Neural cell (in vitro differentiated cells): ENCODE measurements around the gene NR2E1. TPM values are rescaled to one million over a fixed set of nuclear protein-coding genes. Genes with fewer than 3 reads are reported as not detected.

Source experiments
- H2AFZ ChIP-seq: fragments of 200-600, 300-800 bp; sonication (generic), shearing (Covaris generic); 2 replicates; pipeline ENCODE4 v1.6.0; 2014; ENCODE audit warnings: low read depth, mild to moderate bottlenecking, antibody characterized with exemption, low read length, moderate library complexity
- H3F3A ChIP-seq: fragments of 200-600 bp; shearing (Covaris generic); 2 replicates; pipeline ENCODE4 v1.6.1; 2016; ENCODE audit warnings: mild to moderate bottlenecking, moderate library complexity, mixed read lengths, antibody characterized with exemption, low read length; ENCODE audit not compliant: insufficient read depth, poor library complexity, severe bottlenecking
- H3K27ac ChIP-seq: fragments of 200-600, 300-800 bp; sonication (generic), shearing (Covaris generic); 2 replicates; pipeline ENCODE4 v1.5.1; 2014; ENCODE audit warnings: mild to moderate bottlenecking, low read length, moderate library complexity
- H3K27me3 ChIP-seq: fragments of 300-800, 200-600 bp; sonication (generic), shearing (Covaris generic); 2 replicates; pipeline ENCODE4 v1.6.0; 2014; ENCODE audit warnings: mild to moderate bottlenecking, low read depth, low read length, moderate library complexity; ENCODE audit not compliant: insufficient read depth
- H3K36me3 ChIP-seq: fragments of 300-800, 200-600 bp; sonication (generic), shearing (Covaris generic); 2 replicates; pipeline ENCODE4 v1.5.1; 2014; ENCODE audit warnings: mild to moderate bottlenecking, antibody characterized with exemption, low read length, moderate library complexity; ENCODE audit not compliant: insufficient read depth
- H3K4me2 ChIP-seq: fragments of 300-800, 200-600 bp; sonication (generic), shearing (Covaris generic); 2 replicates; pipeline ENCODE4 v1.6.0; 2014; ENCODE audit warnings: mild to moderate bottlenecking, low read length
- H3K4me3 ChIP-seq: fragments of 300-800, 200-600 bp; sonication (generic), shearing (Covaris generic); 2 replicates; pipeline ENCODE4 v1.5.1; 2014; ENCODE audit warnings: mild to moderate bottlenecking, low read length, moderate library complexity
- H3K79me2 ChIP-seq: fragments of 200-600 bp; shearing (Covaris generic); replicated peaks from 2 replicates; pipeline ENCODE4 v1.6.0; 2014; ENCODE audit warnings: mild to moderate bottlenecking, low read length, moderate library complexity; ENCODE audit not compliant: insufficient read depth
- H3K9ac ChIP-seq: fragments of 300-800, 200-600 bp; sonication (generic), shearing (Covaris generic); 2 replicates; pipeline ENCODE4 v1.6.1; 2016; ENCODE audit warnings: mild to moderate bottlenecking, low read length, mixed read lengths
- H3K9me2 ChIP-seq: fragments of 200-600 bp; shearing (Covaris generic); 2 replicates; pipeline ENCODE4 v1.6.1; 2016; ENCODE audit warnings: mild to moderate bottlenecking, low read length, mixed read lengths; ENCODE audit not compliant: insufficient read depth
- H3K9me3 ChIP-seq: fragments of 200-600, 300-800 bp; sonication (generic), shearing (Covaris generic); 2 replicates; pipeline ENCODE4 v1.6.1; 2016; ENCODE audit warnings: mild to moderate bottlenecking, mixed run types, low read length, moderate library complexity, mixed read lengths
- H4K20me1 ChIP-seq: fragments of 200-600 bp; shearing (Covaris generic); 2 replicates; pipeline ENCODE4 v1.6.1; 2016; ENCODE audit warnings: mild to moderate bottlenecking, mixed run types; ENCODE audit not compliant: insufficient read depth
- EP300 ChIP-seq: fragments of 450-650 bp; conservative IDR thresholded peaks from 2 replicates; pipeline ENCODE4 v1.6.1; 2014; ENCODE audit warnings: antibody characterized with exemption, mild to moderate bottlenecking, moderate library complexity; ENCODE audit not compliant: poor library complexity, severe bottlenecking
- EZH2 ChIP-seq: fragments of 200-600, 300-800 bp; shearing (Covaris generic), sonication (generic); IDR thresholded peaks from 2 replicates; pipeline ENCODE4 v1.6.1; 2014; ENCODE audit warnings: antibody characterized with exemption, low read length, borderline replicate concordance, mild to moderate bottlenecking; ENCODE audit not compliant: insufficient read depth, poor library complexity, severe bottlenecking
- MXI1 ChIP-seq: fragments of 450-650 bp; conservative IDR thresholded peaks from 2 replicates; pipeline ENCODE4 v1.6.1; 2014; ENCODE audit warnings: antibody characterized with exemption, mild to moderate bottlenecking; ENCODE audit not compliant: poor library complexity, severe bottlenecking
- POLR2AphosphoS5 ChIP-seq: IDR thresholded peaks from 2 replicates; pipeline ENCODE4 v1.6.1; 2012
- RAD21 ChIP-seq: fragments of 450-650 bp; conservative IDR thresholded peaks from 2 replicates; pipeline ENCODE4 v1.6.1; 2014; ENCODE audit warnings: antibody characterized with exemption, mild to moderate bottlenecking, moderate library complexity
- REST ChIP-seq: IDR thresholded peaks from 2 replicates; pipeline ENCODE4 v1.6.1; 2012; ENCODE audit warnings: borderline replicate concordance
- SMC3 ChIP-seq: fragments of 450-650 bp; conservative IDR thresholded peaks from 2 replicates; pipeline ENCODE4 v1.6.1; 2014; ENCODE audit warnings: antibody characterized with exemption, mild to moderate bottlenecking, moderate library complexity; ENCODE audit not compliant: poor library complexity
- TAF1 ChIP-seq: IDR thresholded peaks from 2 replicates; pipeline ENCODE4 v1.6.1; 2012; ENCODE audit warnings: low read depth
- polyA plus RNA-seq: library from polyadenylated mRNA; depleted of rRNA; stranded (reverse); fragments of >200 nt; gene quantifications from 2 replicates; pipeline ENCODE4 v1.2.3, GENCODE V29; 2014
- TF ChIP-seq, protein P1 (sequence below): fragments of 450-650 bp; IDR thresholded peaks from 2 replicates; pipeline ENCODE4 v1.5.1; 2014; ENCODE audit warnings: antibody characterized with exemption, mild to moderate bottlenecking, moderate library complexity; ENCODE audit not compliant: poor library complexity, severe bottlenecking

The NR2E1 gene
- polyA plus RNA-seq, 1 donor from 2014 or later = 1.3 TPM

- no peak overlapping the region for H2AFZ ChIP-seq
- no peak overlapping the region for H3K4me3 ChIP-seq
- no peaks in the 10 kb centered on the region for H3K36me3 ChIP-seq
- H3K9me3 ChIP-seq = no peaks in the 10 kb centered on the region
- no peak overlapping the region for H3K4me2 ChIP-seq
- no peak overlapping the region for H3K9ac ChIP-seq
- H3F3A ChIP-seq = no peaks in the 10 kb centered on the region
- no peaks in the 10 kb centered on the region for H3K79me2 ChIP-seq
- H3K9me2 ChIP-seq = no peaks in the 10 kb centered on the region
- no peak for TF ChIP-seq MXI1
- TF ChIP-seq POLR2AphosphoS5 = no peak
- no peak for TF ChIP-seq RAD21
- no peak for TF ChIP-seq EZH2
- TF ChIP-seq, protein P1, sequence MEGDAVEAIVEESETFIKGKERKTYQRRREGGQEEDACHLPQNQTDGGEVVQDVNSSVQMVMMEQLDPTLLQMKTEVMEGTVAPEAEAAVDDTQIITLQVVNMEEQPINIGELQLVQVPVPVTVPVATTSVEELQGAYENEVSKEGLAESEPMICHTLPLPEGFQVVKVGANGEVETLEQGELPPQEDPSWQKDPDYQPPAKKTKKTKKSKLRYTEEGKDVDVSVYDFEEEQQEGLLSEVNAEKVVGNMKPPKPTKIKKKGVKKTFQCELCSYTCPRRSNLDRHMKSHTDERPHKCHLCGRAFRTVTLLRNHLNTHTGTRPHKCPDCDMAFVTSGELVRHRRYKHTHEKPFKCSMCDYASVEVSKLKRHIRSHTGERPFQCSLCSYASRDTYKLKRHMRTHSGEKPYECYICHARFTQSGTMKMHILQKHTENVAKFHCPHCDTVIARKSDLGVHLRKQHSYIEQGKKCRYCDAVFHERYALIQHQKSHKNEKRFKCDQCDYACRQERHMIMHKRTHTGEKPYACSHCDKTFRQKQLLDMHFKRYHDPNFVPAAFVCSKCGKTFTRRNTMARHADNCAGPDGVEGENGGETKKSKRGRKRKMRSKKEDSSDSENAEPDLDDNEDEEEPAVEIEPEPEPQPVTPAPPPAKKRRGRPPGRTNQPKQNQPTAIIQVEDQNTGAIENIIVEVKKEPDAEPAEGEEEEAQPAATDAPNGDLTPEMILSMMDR = no peak
- TF ChIP-seq TAF1 = no peak
- TF ChIP-seq SMC3 = no peak
- no peak for TF ChIP-seq EP300
- TF ChIP-seq REST = no peak
- H3K27ac ChIP-seq = no peak overlapping the region
- H3K27me3 ChIP-seq = no peaks in the 10 kb centered on the region
- no peaks in the 10 kb centered on the region for H4K20me1 ChIP-seq
These were observed 28.7 kb downstream of the NR2E1 start for GRCh38 chr6:108194503-108194902.

DNA sequence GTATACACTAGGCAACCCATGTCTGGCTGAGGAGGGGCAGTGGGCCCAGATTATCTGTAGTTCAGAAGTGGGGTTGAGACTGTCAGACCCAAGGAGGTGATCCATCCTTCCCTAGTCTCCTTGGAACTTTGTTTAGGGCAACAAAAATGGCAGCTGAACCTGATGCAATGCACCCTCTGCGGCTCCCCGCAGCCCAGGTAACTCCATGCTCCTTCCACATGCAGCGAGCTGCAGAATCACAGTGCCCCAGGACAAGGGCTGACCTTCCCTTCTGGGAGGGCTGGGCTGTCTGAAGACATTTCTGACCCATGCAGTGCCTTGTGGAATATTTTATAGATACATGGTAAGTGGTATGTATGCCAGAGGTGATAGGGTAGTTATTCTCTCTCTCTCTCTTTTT lies 29.4 kb downstream of the NR2E1 start:
- Histone ChIP-seq H3K4me3 (no peak overlapping the region), H3K79me2 (no peaks in the 10 kb centered on the region), H3K27ac (no peak overlapping the region), H3K27me3 (no peaks in the 10 kb centered on the region), H3F3A (no peaks in the 10 kb centered on the region), H2AFZ (no peak overlapping the region), H3K4me2 (no peak overlapping the region), H3K9ac (no peak overlapping the region), H3K36me3 (no peaks in the 10 kb centered on the region), H4K20me1 (no peaks in the 10 kb centered on the region), H3K9me3 (no peaks in the 10 kb centered on the region), H3K9me2 (no peaks in the 10 kb centered on the region)
- no peak for TF ChIP-seq EP300
- TF ChIP-seq, protein P1 = no peak
- TF ChIP-seq POLR2AphosphoS5 = no peak
- TF ChIP-seq TAF1 = no peak
- TF ChIP-seq RAD21 = no peak
- TF ChIP-seq EZH2 = no peak
- TF ChIP-seq MXI1 = no peak
- TF ChIP-seq SMC3 = no peak
- no peak for TF ChIP-seq REST
